Tibial artery (tissue), 4 donors: ENCODE results near the gene KANK2.

ENCODE experiments used
- DNase-seq, 2 donors: peaks; one replicate each; pipeline ENCODE4 v3.0.0-alpha.2; 2019
- H3K27ac ChIP-seq, 2 donors: fragments of 200-600 bp; sonication (generic) in 1 of 2; 1 replicate in 1 of 2; 2 replicates in 1 of 2; pipeline ENCODE4 v1.5.1; 2018 to 2019; ENCODE audit warnings: mild to moderate bottlenecking in 1 of 2
- H3K27me3 ChIP-seq, 2 donors: fragments of 200-600 bp; sonication (generic) in 1 of 2; one replicate each; pipeline versions ENCODE4 v1.5.1 to v1.6.0; 2016 to 2019
- H3K36me3 ChIP-seq, 3 donors: fragments of 200-600 bp; sonication (generic) in 2 of 3; one replicate each; pipeline ENCODE4 v1.5.1; 2016 to 2019; ENCODE audit warnings: mild to moderate bottlenecking in 2 of 3
- H3K4me1 ChIP-seq, 4 donors: fragments of 200-600 bp; sonication (generic) in 2 of 4; 1 replicate in 3 of 4; 2 replicates in 1 of 4; pipeline ENCODE4 v1.5.1; 2016 to 2019
- H3K4me3 ChIP-seq, 2 donors: fragments of 200-600 bp; sonication (generic) in 1 of 2; 1 replicate in 1 of 2; 2 replicates in 1 of 2; pipeline ENCODE4 v1.5.1; 2018 to 2019; ENCODE audit warnings: mild to moderate bottlenecking in 2 of 2
- H3K9me3 ChIP-seq, 3 donors: fragments of 200-600 bp; sonication (generic) in 1 of 3; one replicate each; pipeline ENCODE4 v1.5.1; 2016 to 2019
- CTCF ChIP-seq, 2 experiments: fragments of 200-600 bp in 1 of 2; fragments of 450-650 bp in 1 of 2; IDR thresholded peaks; one replicate each; pipeline ENCODE4 v1.5.1; 2017 to 2019; ENCODE audit warnings: antibody characterized with exemption in 2 of 2, mild to moderate bottlenecking in 1 of 2, moderate library complexity in 1 of 2
- intact Hi-C: fragments of 100-400 bp; cut with DNase I; formaldehyde crosslinking; loops from one replicate; pipeline ENCODE4 v1.15.0; 2023; ENCODE audit warnings: low total_unique reads

Gene KANK2

GRCh38 chr19:11195681-11196080 lies 1.7 kb downstream of the KANK2 start:
- DNase-seq, result no peak
- Histone ChIP-seq H3K36me3 (peaks cover 37 to 52% (median 43%) of the 10 kb centered on the region in 3 donors), H3K4me3 (peak overlapping the region; percentile 93 to 98), H3K9me3 (no peaks in the 10 kb centered on the region), H3K4me1 (peaks cover 0 to 81% (median 67%) of the 10 kb centered on the region in 4 donors), H3K27ac (peak overlapping the region; percentile 94 to 98), H3K27me3 (no peaks in the 10 kb centered on the region)
- no peak for TF ChIP-seq CTCF (IDR thresholded peaks at IDR 0.05)
- intact Hi-C loops, result loop anchor here (2.0 kb wide), 1 partner anchor 53 kb away; no protein-coding TSS in a partner anchor

- intact Hi-C loops, result no loop called here
- H3K27ac ChIP-seq, result peak overlapping the region; percentile 94 to 98
- no peak for DNase-seq
- H3K27me3 ChIP-seq, result no peaks in the 10 kb centered on the region
- peaks cover 39 to 53% (median 42%) of the 10 kb centered on the region in 3 donors for H3K36me3 ChIP-seq
- no peak for TF ChIP-seq CTCF (IDR thresholded peaks at IDR 0.05)
- H3K4me3 ChIP-seq, result peak overlapping the region; percentile 93 to 98
- H3K9me3 ChIP-seq, result no peaks in the 10 kb centered on the region
- H3K4me1 ChIP-seq, result peaks cover 0 to 86% (median 74%) of the 10 kb centered on the region in 4 donors
Observed at GRCh38 chr19:11194656-11195558, 2.4 kb downstream of the KANK2 start.

- H3K9me3 ChIP-seq, result no peaks in the 10 kb centered on the region
- DNase-seq, result no peak
- H3K27ac ChIP-seq, result peak overlapping the region; percentile 94 to 98
- intact Hi-C loops, result no loop called here
- peaks cover 0 to 86% (median 75%) of the 10 kb centered on the region in 4 donors for H3K4me1 ChIP-seq
- TF ChIP-seq CTCF (IDR thresholded peaks at IDR 0.05), result no peak
- H3K36me3 ChIP-seq, result peaks cover 39 to 54% (median 42%) of the 10 kb centered on the region in 3 donors
- peak overlapping the region; percentile 93 to 98 for H3K4me3 ChIP-seq
- H3K27me3 ChIP-seq, result no peaks in the 10 kb centered on the region
Observed at GRCh38 chr19:11194173-11194572, 3.2 kb downstream of the KANK2 start.

GRCh38 chr19:11192957-11193939 lies 4.1 kb downstream of the KANK2 start:
- Histone ChIP-seq H3K36me3 (peaks cover 39 to 62% (median 45%) of the 10 kb centered on the region in 3 donors), H3K9me3 (no peaks in the 10 kb centered on the region), H3K4me1 (peaks cover 0 to 86% (median 75%) of the 10 kb centered on the region in 4 donors), H3K27ac (peak overlapping the region; percentile 94 to 98), H3K4me3 (peak overlapping the region; percentile 93 to 98), H3K27me3 (no peaks in the 10 kb centered on the region)
- no peak for DNase-seq
- TF ChIP-seq CTCF (IDR thresholded peaks at IDR 0.05), result no peak
- intact Hi-C loops, result no loop called here

GRCh38 chr19:11191934-11192333 lies 5.4 kb downstream of the KANK2 start:
- no peak for DNase-seq
- peaks cover 0 to 94% (median 79%) of the 10 kb centered on the region in 4 donors for H3K4me1 ChIP-seq

More at GRCh38 chr19:11191934-11192333, 5.4 kb downstream of the KANK2 start:
- H3K27me3 ChIP-seq, result no peaks in the 10 kb centered on the region
- H3K36me3 ChIP-seq, result peaks cover 45 to 72% (median 48%) of the 10 kb centered on the region in 3 donors
- H3K27ac ChIP-seq, result peak overlapping the region; percentile 94 to 98
- peak overlapping the region; percentile 2 to 28 for H3K4me3 ChIP-seq
- intact Hi-C loops, result no loop called here
- no peaks in the 10 kb centered on the region for H3K9me3 ChIP-seq
- TF ChIP-seq CTCF (IDR thresholded peaks at IDR 0.05), result no peak
